ENCODE results near the gene CALHM6.
A peak's percentile ranks its signal among the peaks of the same experiment; 100 is the strongest.

Gene CALHM6

GRCh38 chr6:116424001-116424400 is 37.2 kb upstream of the CALHM6 start:
- Histone ChIP-seq H3K36me3 (ENCODE audit: insufficient read depth, insufficient read length, low read length) (peaks cover 9% of the 10 kb centered on the region), H3K9me3 (ENCODE audit: insufficient read depth, low read length) (no peaks in the 10 kb centered on the region), H3K4me3 (ENCODE audit: insufficient read length, low read depth) (no peak overlapping the region), H3K9ac (ENCODE audit: insufficient read length, low read depth) (no peak overlapping the region), H3K27me3 (ENCODE audit: insufficient read depth, insufficient read length) (no peaks in the 10 kb centered on the region), H3K4me1 (ENCODE audit: insufficient read depth, insufficient read length) (no peaks in the 10 kb centered on the region)
- no peak for TF ChIP-seq YY1 (IDR thresholded peaks at IDR 0.05; ENCODE audit: insufficient read depth, insufficient read length)
- no peak for TF ChIP-seq ZNF274 (IDR thresholded peaks at IDR 0.05; ENCODE audit: low read depth, low read length)
- TF ChIP-seq SUZ12 (IDR thresholded peaks at IDR 0.05; ENCODE audit: extremely low read depth, insufficient read depth, insufficient read length): no peak
- no peak for DNase-seq (ENCODE audit: low read depth, low spot score)

- Histone ChIP-seq H3K9me3 (ENCODE audit: insufficient read depth, low read length) (no peaks in the 10 kb centered on the region), H3K9ac (ENCODE audit: insufficient read length, low read depth) (no peak overlapping the region), H3K27me3 (ENCODE audit: insufficient read depth, insufficient read length) (no peaks in the 10 kb centered on the region), H3K36me3 (ENCODE audit: insufficient read depth, insufficient read length, low read length) (peaks cover 19% of the 10 kb centered on the region), H3K4me1 (ENCODE audit: insufficient read depth, insufficient read length) (no peaks in the 10 kb centered on the region), H3K4me3 (ENCODE audit: insufficient read length, low read depth) (no peak overlapping the region)
- TF ChIP-seq SUZ12 (IDR thresholded peaks at IDR 0.05; ENCODE audit: extremely low read depth, insufficient read depth, insufficient read length): no peak
- no peak for TF ChIP-seq YY1 (IDR thresholded peaks at IDR 0.05; ENCODE audit: insufficient read depth, insufficient read length)
- no peak for TF ChIP-seq ZNF274 (IDR thresholded peaks at IDR 0.05; ENCODE audit: low read depth, low read length)
- no peak for DNase-seq (ENCODE audit: low read depth, low spot score)
Measured at GRCh38 chr6:116426551-116426950, 34.6 kb upstream of the CALHM6 start.

- Histone ChIP-seq H3K4me1 (ENCODE audit: insufficient read depth, insufficient read length) (no peaks in the 10 kb centered on the region), H3K36me3 (ENCODE audit: insufficient read depth, insufficient read length, low read length) (peaks cover 26% of the 10 kb centered on the region), H3K9me3 (ENCODE audit: insufficient read depth, low read length) (no peaks in the 10 kb centered on the region), H3K9ac (ENCODE audit: insufficient read length, low read depth) (no peak overlapping the region), H3K4me3 (ENCODE audit: insufficient read length, low read depth) (no peak overlapping the region), H3K27me3 (ENCODE audit: insufficient read depth, insufficient read length) (no peaks in the 10 kb centered on the region)
- no peak for TF ChIP-seq ZNF274 (IDR thresholded peaks at IDR 0.05; ENCODE audit: low read depth, low read length)
- no peak for TF ChIP-seq SUZ12 (IDR thresholded peaks at IDR 0.05; ENCODE audit: extremely low read depth, insufficient read depth, insufficient read length)
- no peak for TF ChIP-seq YY1 (IDR thresholded peaks at IDR 0.05; ENCODE audit: insufficient read depth, insufficient read length)
- DNase-seq (ENCODE audit: low read depth, low spot score): no peak
Measured at GRCh38 chr6:116429111-116429510, 32.1 kb upstream of the CALHM6 start.

GRCh38 chr6:116430860-116431259 is 30.3 kb upstream of the CALHM6 start:
- Histone ChIP-seq H3K4me3 (ENCODE audit: insufficient read length, low read depth) (no peak overlapping the region), H3K36me3 (ENCODE audit: insufficient read depth, insufficient read length, low read length) (peaks cover 30% of the 10 kb centered on the region), H3K9ac (ENCODE audit: insufficient read length, low read depth) (no peak overlapping the region), H3K9me3 (ENCODE audit: insufficient read depth, low read length) (no peaks in the 10 kb centered on the region), H3K4me1 (ENCODE audit: insufficient read depth, insufficient read length) (no peaks in the 10 kb centered on the region), H3K27me3 (ENCODE audit: insufficient read depth, insufficient read length) (no peaks in the 10 kb centered on the region)
- no peak for TF ChIP-seq ZNF274 (IDR thresholded peaks at IDR 0.05; ENCODE audit: low read depth, low read length)
- no peak for DNase-seq (ENCODE audit: low read depth, low spot score)

- peaks cover 30% of the 10 kb centered on the region for H3K36me3 ChIP-seq (ENCODE audit: insufficient read depth, insufficient read length, low read length)
- no peaks in the 10 kb centered on the region for H3K9me3 ChIP-seq (ENCODE audit: insufficient read depth, low read length)
- no peak for TF ChIP-seq SUZ12 (IDR thresholded peaks at IDR 0.05; ENCODE audit: extremely low read depth, insufficient read depth, insufficient read length)
- no peak for TF ChIP-seq YY1 (IDR thresholded peaks at IDR 0.05; ENCODE audit: insufficient read depth, insufficient read length)
- no peak for TF ChIP-seq ZNF274 (IDR thresholded peaks at IDR 0.05; ENCODE audit: low read depth, low read length)
- no peak overlapping the region for H3K4me3 ChIP-seq (ENCODE audit: insufficient read length, low read depth)
- no peak overlapping the region for H3K9ac ChIP-seq (ENCODE audit: insufficient read length, low read depth)
- DNase-seq (ENCODE audit: low read depth, low spot score): peak; percentile 18
- H3K4me1 ChIP-seq (ENCODE audit: insufficient read depth, insufficient read length): no peaks in the 10 kb centered on the region
- H3K27me3 ChIP-seq (ENCODE audit: insufficient read depth, insufficient read length): no peaks in the 10 kb centered on the region
Measured at GRCh38 chr6:116431964-116432595, 29.1 kb upstream of the CALHM6 start.

- no peak for TF ChIP-seq ZNF274 (IDR thresholded peaks at IDR 0.05; ENCODE audit: low read depth, low read length)
- Histone ChIP-seq H3K9ac (ENCODE audit: insufficient read length, low read depth) (no peak overlapping the region), H3K9me3 (ENCODE audit: insufficient read depth, low read length) (no peaks in the 10 kb centered on the region), H3K36me3 (ENCODE audit: insufficient read depth, insufficient read length, low read length) (peaks cover 30% of the 10 kb centered on the region), H3K4me1 (ENCODE audit: insufficient read depth, insufficient read length) (no peaks in the 10 kb centered on the region), H3K4me3 (ENCODE audit: insufficient read length, low read depth) (no peak overlapping the region), H3K27me3 (ENCODE audit: insufficient read depth, insufficient read length) (no peaks in the 10 kb centered on the region)
- no peak for DNase-seq (ENCODE audit: low read depth, low spot score)
Measured at GRCh38 chr6:116433206-116433712, 27.9 kb upstream of the CALHM6 start.

GRCh38 chr6:116434056-116434725 is 27.0 kb upstream of the CALHM6 start:
- DNase-seq (ENCODE audit: low read depth, low spot score): no peak
- Histone ChIP-seq H3K36me3 (ENCODE audit: insufficient read depth, insufficient read length, low read length) (peaks cover 27% of the 10 kb centered on the region), H3K4me3 (ENCODE audit: insufficient read length, low read depth) (no peak overlapping the region), H3K4me1 (ENCODE audit: insufficient read depth, insufficient read length) (no peaks in the 10 kb centered on the region), H3K9me3 (ENCODE audit: insufficient read depth, low read length) (no peaks in the 10 kb centered on the region), H3K27me3 (ENCODE audit: insufficient read depth, insufficient read length) (no peaks in the 10 kb centered on the region), H3K9ac (ENCODE audit: insufficient read length, low read depth) (no peak overlapping the region)
- TF ChIP-seq SUZ12 (IDR thresholded peaks at IDR 0.05; ENCODE audit: extremely low read depth, insufficient read depth, insufficient read length) (no peak), YY1 (IDR thresholded peaks at IDR 0.05; ENCODE audit: insufficient read depth, insufficient read length) (no peak), ZNF274 (IDR thresholded peaks at IDR 0.05; ENCODE audit: low read depth, low read length) (no peak)
